T47D (cell line): ENCODE data around the gene HTN1.
"Not testable (repeated sequence)": the region's sequence is repeated elsewhere in the genome, so short reads cannot be mapped to it uniquely, and the experiment has no call there.

ENCODE experiments used
- DNase-seq, 2 experiments: peaks; one replicate each; pipeline versions ENCODE4 v3.0.0 to v3.0.0-alpha.2; 2011 to 2012; ENCODE audit warnings: low read depth in 1 of 2, low spot score in 1 of 2
- JUND ChIP-seq: IDR thresholded peaks from 2 replicates; pipeline ENCODE4 v1.6.1; 2012; ENCODE audit warnings: low read depth
- in situ Hi-C: cut with HindIII; loops from 2 replicates; pipeline ENCODE4 v1.10.0; 2016; ENCODE audit warnings: low sequenced_read_pairs, low pct_unique_long_range_greater_than_20kb

Gene HTN1

GRCh38 chr4:70050138-70050537, at the start of gene HTN1:
HTN1 (plus strand) TSS chr4:70050438; CDS start chr4:70053077, 2,639 bp downstream.
- DNase-seq, in situ Hi-C loops: not testable (repeated sequence)

- in situ Hi-C loops = no loop called here
- TF ChIP-seq JUND = no peak
- DNase-seq = no peak
These were observed 49.5 kb upstream of the HTN1 start for GRCh38 chr4:70000711-70001110.

- no peak for DNase-seq
- in situ Hi-C loops = no loop called here
- TF ChIP-seq JUND = no peak
These were observed 47.7 kb upstream of the HTN1 start for GRCh38 chr4:70002507-70002906.

- DNase-seq = no peak
- in situ Hi-C loops = no loop called here
- no peak for TF ChIP-seq JUND
These were observed 41.5 kb upstream of the HTN1 start for GRCh38 chr4:70008771-70009170.

- in situ Hi-C loops = not testable (repeated sequence)
- peak in 1 of 2 experiments; percentile 17 for DNase-seq
These were observed 31.2 kb upstream of the HTN1 start for GRCh38 chr4:70019006-70019405.

- in situ Hi-C loops = no loop called here
- no peak for DNase-seq
- no peak for TF ChIP-seq JUND
These were observed 27.0 kb upstream of the HTN1 start for GRCh38 chr4:70023218-70023617.

GRCh38 chr4:70027011-70027410, 23.2 kb upstream of the HTN1 start:
- DNase-seq = no peak
- TF ChIP-seq JUND = no peak
- in situ Hi-C loops = no loop called here

GRCh38 chr4:70028159-70028558, 22.1 kb upstream of the HTN1 start, which contains the start of gene HTN3:
HTN3 (plus strand) TSS chr4:70028459; CDS start chr4:70030741, 2,282 bp downstream.
- DNase-seq, in situ Hi-C loops: not testable (repeated sequence)

- DNase-seq, in situ Hi-C loops: not testable (repeated sequence)
These were observed 12.7 kb upstream of the HTN1 start for GRCh38 chr4:70037559-70037958.

- in situ Hi-C loops, DNase-seq: not testable (repeated sequence)
These were observed 10.3 kb upstream of the HTN1 start for GRCh38 chr4:70039928-70040327.

- no peak for TF ChIP-seq JUND
- in situ Hi-C loops = no loop called here
- DNase-seq = no peak
These were observed 8.5 kb upstream of the HTN1 start for GRCh38 chr4:70041652-70042286.

- DNase-seq, in situ Hi-C loops: not testable (repeated sequence)
These were observed 6.3 kb downstream of the HTN1 start for GRCh38 chr4:70056534-70056933.

GRCh38 chr4:70057651-70058050, 7.4 kb downstream of the HTN1 start:
- no peak for DNase-seq
- no peak for TF ChIP-seq JUND
- in situ Hi-C loops = no loop called here

GRCh38 chr4:70059149-70059548, 8.9 kb downstream of the HTN1 start:
- no peak for TF ChIP-seq JUND
- in situ Hi-C loops = no loop called here
- DNase-seq = no peak
